Measurements from ENCODE around the gene GRK1. TPM values are rescaled to one million over a fixed set of nuclear protein-coding genes. Genes with fewer than 3 reads are reported as not detected.

Gene GRK1
- total and polyA plus RNA-seq, 2 of the 4 experiments (the other 2 are of a cell fraction) = not detected

- H3K9me1 ChIP-seq (ENCODE audit: insufficient read depth, low read length) = peaks cover 13% of the 10 kb centered on the region
- in situ Hi-C loops (cut with MboI; ENCODE audit: low sequenced_read_pairs) (no loop called here), dilution Hi-C loops (cut with HindIII; ENCODE audit: low sequenced_read_pairs, unreplicated experiment) (no loop called here), intact Hi-C loops (cut with micrococcal nuclease) (no loop called here)
- DNase-seq (no peak), ATAC-seq (ENCODE audit: low read depth) (no peak)
- H3K4me1 ChIP-seq (ENCODE audit: control insufficient read depth, insufficient read depth, low read length) = no peaks in the 10 kb centered on the region
- WGBS, 2 experiments (ENCODE audit: extremely low coverage in 2 of 2, insufficient read length in 1 of 2) = 97% methylated on average over 12 of the region's 16 CpGs; no CpG with 5 or more reads in 1 of the 2 experiments
- no peak overlapping the region for H2BK5ac ChIP-seq (ENCODE audit: low read depth, low read length, poor library complexity, severe bottlenecking)
- H3K36me3 ChIP-seq (ENCODE audit: control insufficient read depth, insufficient read depth, low read length) = peaks cover 68% of the 10 kb centered on the region
- H3K9me3 ChIP-seq (ENCODE audit: control insufficient read depth, insufficient read depth, low read length) = no peaks in the 10 kb centered on the region
- no peak overlapping the region for H3K9ac ChIP-seq (ENCODE audit: low read depth, low read length)
- no TSS peak for BruUV-seq (replicated peaks)
- H2BK120ac ChIP-seq (ENCODE audit: low read depth, low read length) = no peak overlapping the region
- H3K27me3 ChIP-seq (ENCODE audit: control insufficient read depth, insufficient read depth, low read length) = no peaks in the 10 kb centered on the region
- H3K23ac ChIP-seq (ENCODE audit: low read depth, low read length) = no peak overlapping the region
- no peak overlapping the region for H4K5ac ChIP-seq (ENCODE audit: low read depth, low read length)
- TF ChIP-seq RFX5 (IDR thresholded peaks at IDR 0.05; ENCODE audit: low read depth, low read length) (no peak), RAD21 (IDR thresholded peaks at IDR 0.05; ENCODE audit: low read length) (no peak)
- TF ChIP-seq, protein P1, sequence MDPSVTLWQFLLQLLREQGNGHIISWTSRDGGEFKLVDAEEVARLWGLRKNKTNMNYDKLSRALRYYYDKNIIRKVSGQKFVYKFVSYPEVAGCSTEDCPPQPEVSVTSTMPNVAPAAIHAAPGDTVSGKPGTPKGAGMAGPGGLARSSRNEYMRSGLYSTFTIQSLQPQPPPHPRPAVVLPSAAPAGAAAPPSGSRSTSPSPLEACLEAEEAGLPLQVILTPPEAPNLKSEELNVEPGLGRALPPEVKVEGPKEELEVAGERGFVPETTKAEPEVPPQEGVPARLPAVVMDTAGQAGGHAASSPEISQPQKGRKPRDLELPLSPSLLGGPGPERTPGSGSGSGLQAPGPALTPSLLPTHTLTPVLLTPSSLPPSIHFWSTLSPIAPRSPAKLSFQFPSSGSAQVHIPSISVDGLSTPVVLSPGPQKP (IDR thresholded peaks at IDR 0.05; ENCODE audit: borderline replicate concordance, low read depth, low read length) = no peak
- POLR2A ChIA-PET (ENCODE audit: unreplicated experiment) = no interaction called here
- H3K79me1 ChIP-seq (ENCODE audit: low read depth in 1 of 2, low read length in 2 of 2) = peaks cover 22 to 61% of the 10 kb centered on the region in 2 experiments
- H4K91ac ChIP-seq (ENCODE audit: insufficient read depth, low read depth, low read length) = no peak overlapping the region
- H2BK15ac ChIP-seq (ENCODE audit: low read depth, low read length) = no peak overlapping the region
- CTCF ChIA-PET = no interaction called here
- no peak overlapping the region for H3K14ac ChIP-seq (replicated peaks; ENCODE audit: low read depth, low read length)
- no peak overlapping the region for H4K8ac ChIP-seq (ENCODE audit: low read depth in 2 of 2, low read length in 2 of 2)
- H3K4me2 ChIP-seq (ENCODE audit: low read depth, low read length) = no peak overlapping the region
- H3K56ac ChIP-seq (ENCODE audit: extremely low read depth, insufficient read depth, low read length) = no peak overlapping the region
- H2BK20ac ChIP-seq (ENCODE audit: low read depth, low read length) = no peak overlapping the region
- H4K20me1 ChIP-seq (ENCODE audit: insufficient read depth, low read length) = peaks cover 2% of the 10 kb centered on the region; the same call in 1 of the 2 replicates
- H2AFZ ChIP-seq (replicated peaks; ENCODE audit: low read length, poor library complexity) = no peak overlapping the region
- H3K27ac ChIP-seq (ENCODE audit: insufficient read depth, low read length) = no peak overlapping the region
- no peak overlapping the region for H3K4me3 ChIP-seq (ENCODE audit: insufficient read depth, low read depth, low read length)
- H3K18ac ChIP-seq (ENCODE audit: low read depth, low read length) = no peak overlapping the region
- H3K4ac ChIP-seq (ENCODE audit: low read depth, low read length) = no peak overlapping the region
- no peak overlapping the region for H2AK9ac ChIP-seq (replicated peaks; ENCODE audit: low read depth, low read length, poor library complexity)
- no peak overlapping the region for H2AK5ac ChIP-seq (ENCODE audit: low read depth, low read length)
Measured at GRCh38 chr13:113634279-113635047, 32.6 kb upstream of the GRK1 start.

All from IMR-90 (cell line).